ENCODE results near the gene HLA-G. TPM values are rescaled to one million over a fixed set of nuclear protein-coding genes. Genes with fewer than 3 reads are reported as not detected.

HLA-G gene
- total RNA-seq, 4 donors from 2014 or later, result 0.18 to 0.27 TPM; not detected in 2

DNA sequence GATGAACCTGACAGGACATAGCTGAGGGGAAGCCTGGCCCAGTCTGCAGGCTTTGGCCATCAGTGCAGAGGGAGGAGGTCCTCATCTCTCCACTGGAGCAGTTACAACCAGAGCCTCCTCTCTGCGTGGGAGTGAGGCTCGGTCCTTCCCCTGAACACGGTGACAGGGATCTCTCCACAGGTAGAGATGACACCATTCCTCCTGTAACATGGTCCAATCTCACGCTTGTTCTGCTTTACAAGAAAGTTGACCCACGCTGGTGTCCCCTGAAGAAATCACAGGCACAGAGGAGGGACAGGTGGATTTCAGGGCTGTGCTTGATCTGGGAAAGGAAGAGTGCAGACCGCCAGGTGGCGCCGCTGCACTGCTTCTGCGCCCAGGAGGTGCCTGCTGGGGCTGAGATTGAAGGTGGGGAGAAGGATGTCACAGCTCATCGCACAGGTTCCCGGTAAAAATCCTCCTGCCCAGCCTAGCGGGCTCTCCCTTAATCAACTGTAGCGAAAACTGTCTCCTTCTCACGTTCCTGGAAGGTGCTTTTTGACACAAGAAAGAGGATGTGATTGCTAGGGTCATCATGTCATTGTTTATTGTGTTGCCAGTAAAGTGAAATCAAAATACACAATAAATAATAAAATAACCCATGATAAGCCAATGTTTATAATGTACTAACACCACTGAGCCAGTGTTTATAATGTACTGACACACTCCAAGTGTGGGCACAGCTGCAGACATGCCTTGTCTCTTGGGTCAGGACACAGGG lies 20.4 kb downstream of the HLA-G start:
- H3K36me3 ChIP-seq, result no peaks in the 10 kb centered on the region
- 0% methylated on average over 6 to 8 of the region's 14 CpGs for WGBS, 2 donors
- no peak for DNase-seq
- H3K27ac ChIP-seq, result no peak overlapping the region
- peaks cover 0 to 13% (median 4%) of the 10 kb centered on the region in 3 donors for H3K4me1 ChIP-seq
- H3K9me3 ChIP-seq, result no peaks in the 10 kb centered on the region
- TF ChIP-seq POLR2A (IDR thresholded peaks at IDR 0.05), result no peak
- TF ChIP-seq, protein P1, sequence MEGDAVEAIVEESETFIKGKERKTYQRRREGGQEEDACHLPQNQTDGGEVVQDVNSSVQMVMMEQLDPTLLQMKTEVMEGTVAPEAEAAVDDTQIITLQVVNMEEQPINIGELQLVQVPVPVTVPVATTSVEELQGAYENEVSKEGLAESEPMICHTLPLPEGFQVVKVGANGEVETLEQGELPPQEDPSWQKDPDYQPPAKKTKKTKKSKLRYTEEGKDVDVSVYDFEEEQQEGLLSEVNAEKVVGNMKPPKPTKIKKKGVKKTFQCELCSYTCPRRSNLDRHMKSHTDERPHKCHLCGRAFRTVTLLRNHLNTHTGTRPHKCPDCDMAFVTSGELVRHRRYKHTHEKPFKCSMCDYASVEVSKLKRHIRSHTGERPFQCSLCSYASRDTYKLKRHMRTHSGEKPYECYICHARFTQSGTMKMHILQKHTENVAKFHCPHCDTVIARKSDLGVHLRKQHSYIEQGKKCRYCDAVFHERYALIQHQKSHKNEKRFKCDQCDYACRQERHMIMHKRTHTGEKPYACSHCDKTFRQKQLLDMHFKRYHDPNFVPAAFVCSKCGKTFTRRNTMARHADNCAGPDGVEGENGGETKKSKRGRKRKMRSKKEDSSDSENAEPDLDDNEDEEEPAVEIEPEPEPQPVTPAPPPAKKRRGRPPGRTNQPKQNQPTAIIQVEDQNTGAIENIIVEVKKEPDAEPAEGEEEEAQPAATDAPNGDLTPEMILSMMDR (IDR thresholded peaks at IDR 0.05), result peak; percentile 83 to 96 (median 92)
- H3K27me3 ChIP-seq, result peaks cover 0 to 70% (median 3%) of the 10 kb centered on the region in 4 donors
- H3K4me3 ChIP-seq, result no peak overlapping the region
- intact Hi-C loops (cut with DNase I), result no loop called here

DNA sequence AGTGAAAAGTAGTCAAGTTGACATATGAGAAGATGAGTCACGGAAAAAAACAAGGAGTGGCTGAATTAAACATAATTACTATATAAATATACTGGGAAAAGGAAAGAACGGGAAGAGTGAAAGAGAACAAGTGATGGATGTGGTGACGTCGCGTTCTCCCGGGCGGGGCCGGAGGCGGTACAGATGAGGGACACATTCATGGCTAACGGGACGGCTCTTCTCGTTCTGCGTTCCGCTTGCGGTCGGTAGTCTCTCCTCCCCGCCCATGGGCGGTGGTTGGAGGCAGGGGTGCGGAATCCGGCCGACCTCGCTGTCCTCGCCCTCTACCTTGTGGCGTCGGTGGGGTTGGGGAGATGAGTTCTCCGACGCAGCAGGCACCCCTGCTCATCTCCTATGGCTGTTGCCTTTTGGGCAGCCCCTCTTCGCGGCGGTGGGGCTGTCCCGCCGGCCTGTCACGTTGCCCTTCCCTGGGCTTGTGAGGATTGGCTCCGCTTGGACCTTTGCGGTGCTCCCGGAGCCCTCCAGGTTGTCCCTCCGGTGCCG lies 22.5 kb downstream of the HLA-G start:
- Histone ChIP-seq H3K36me3 (no peaks in the 10 kb centered on the region), H3K4me1 (peaks cover 0 to 13% (median 4%) of the 10 kb centered on the region in 3 donors), H3K9me3 (no peaks in the 10 kb centered on the region), H3K27ac (no peak overlapping the region), H3K27me3 (peaks cover 0 to 60% (median 3%) of the 10 kb centered on the region in 4 donors), H3K4me3 (peak overlapping the region in 2 of 4 donors; percentile 27 to 56)
- WGBS, 2 donors, result 6 to 11% methylated on average over 22 to 27 of the region's 38 CpGs
- intact Hi-C loops (cut with DNase I), result loop anchor here (5.0 kb wide), 1 partner anchor 162 kb away; no protein-coding TSS in a partner anchor
- TF ChIP-seq, protein P1 (IDR thresholded peaks at IDR 0.05), result no peak
- TF ChIP-seq POLR2A (IDR thresholded peaks at IDR 0.05), result no peak
- DNase-seq, result no peak

DNA sequence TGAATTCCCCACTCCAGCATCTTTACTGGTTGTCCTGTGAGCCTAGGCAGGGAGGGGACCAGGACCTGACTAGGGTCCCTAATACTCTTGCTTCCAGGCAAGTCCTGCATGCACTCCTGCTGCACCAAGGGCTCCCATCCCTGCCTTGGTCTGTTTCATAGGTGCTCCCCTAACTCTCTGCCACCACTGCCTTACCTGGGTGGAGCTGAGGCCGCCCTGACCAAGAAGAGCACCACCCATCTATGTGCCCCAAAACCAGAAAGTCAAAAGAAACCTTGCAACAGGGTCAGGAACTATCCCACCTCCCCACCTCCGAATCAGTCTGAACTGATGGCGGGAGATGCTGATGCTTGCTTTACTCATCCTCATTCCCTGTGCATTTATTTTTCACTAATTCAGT lies 23.6 kb downstream of the HLA-G start:
- peaks cover 0 to 13% (median 4%) of the 10 kb centered on the region in 3 donors for H3K4me1 ChIP-seq
- WGBS, 2 donors, result 66 to 97% methylated on average over 2 to 3 of the region's 3 CpGs
- intact Hi-C loops (cut with DNase I), result loop anchor here (5.0 kb wide), 1 partner anchor 161 kb away; no protein-coding TSS in a partner anchor
- no peak for DNase-seq
- no peaks in the 10 kb centered on the region for H3K9me3 ChIP-seq
- H3K36me3 ChIP-seq, result no peaks in the 10 kb centered on the region
- no peak overlapping the region for H3K27ac ChIP-seq
- peaks cover 0 to 60% (median 3%) of the 10 kb centered on the region in 4 donors for H3K27me3 ChIP-seq
- TF ChIP-seq, protein P1 (IDR thresholded peaks at IDR 0.05), result no peak
- no peak for TF ChIP-seq POLR2A (IDR thresholded peaks at IDR 0.05)
- no peak overlapping the region for H3K4me3 ChIP-seq

DNA sequence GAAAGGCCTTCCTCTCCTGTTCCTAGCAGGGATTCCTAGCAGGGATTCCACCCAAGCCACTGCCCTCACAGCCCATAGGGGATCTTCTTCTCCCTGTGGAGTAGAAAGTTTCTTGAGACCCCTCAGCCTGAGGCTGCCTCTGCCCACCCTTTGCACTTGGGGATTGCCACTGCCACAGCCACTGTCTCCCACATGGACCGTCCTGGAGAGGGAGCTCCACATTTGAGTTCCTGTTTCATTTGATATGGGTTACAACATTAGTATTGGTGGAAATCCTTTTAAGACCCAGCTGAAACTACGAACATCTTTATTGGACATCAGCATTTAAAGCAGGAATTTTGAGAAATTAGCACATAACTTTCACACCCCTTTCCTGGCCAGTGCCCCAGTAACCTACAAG lies 25.6 kb downstream of the HLA-G start:
- no peak overlapping the region for H3K27ac ChIP-seq
- no peak for TF ChIP-seq POLR2A (IDR thresholded peaks at IDR 0.05)
- TF ChIP-seq, protein P1 (IDR thresholded peaks at IDR 0.05), result no peak
- peaks cover 0 to 9% (median 4%) of the 10 kb centered on the region in 3 donors for H3K4me1 ChIP-seq
- no peak for DNase-seq
- intact Hi-C loops (cut with DNase I), result loop anchor here (5.0 kb wide), 1 partner anchor 159 kb away; no protein-coding TSS in a partner anchor
- H3K36me3 ChIP-seq, result no peaks in the 10 kb centered on the region
- H3K4me3 ChIP-seq, result no peak overlapping the region
- WGBS, 2 donors, result 61 to 75% methylated on average over 1 to 2 of the region's 2 CpGs
- no peaks in the 10 kb centered on the region for H3K9me3 ChIP-seq
- H3K27me3 ChIP-seq, result peaks cover 0 to 49% (median 2%) of the 10 kb centered on the region in 4 donors

DNA sequence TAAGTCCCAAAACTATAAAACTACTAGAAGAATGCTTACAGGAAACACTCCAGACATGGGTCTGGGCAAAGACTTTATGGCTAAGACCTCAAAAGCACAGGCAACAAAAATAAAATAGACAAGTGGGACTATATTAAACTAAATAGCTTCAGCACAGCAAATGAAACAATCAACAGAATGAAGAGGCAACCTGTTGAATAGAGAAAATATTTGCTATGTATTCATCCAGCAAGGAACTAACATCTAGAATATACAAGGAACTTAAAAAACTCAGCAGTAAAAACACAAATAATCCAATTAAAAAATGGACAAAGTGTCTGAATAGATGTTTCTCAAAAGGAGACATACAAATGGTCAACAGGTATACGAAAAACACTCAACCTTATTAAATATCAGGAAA lies 30.4 kb downstream of the HLA-G start:
- intact Hi-C loops (cut with DNase I), result no loop called here

More for the DNA sequence above, 30.4 kb downstream of the HLA-G start:
- H3K36me3 ChIP-seq, result no peaks in the 10 kb centered on the region
- H3K27me3 ChIP-seq, result peaks cover 0 to 27% (median 0%) of the 10 kb centered on the region in 4 donors
- no peaks in the 10 kb centered on the region for H3K9me3 ChIP-seq
- TF ChIP-seq, protein P1 (IDR thresholded peaks at IDR 0.05), result no peak
- TF ChIP-seq POLR2A (IDR thresholded peaks at IDR 0.05), result no peak
- 62 to 96% methylated on average over 1 of the region's 1 CpG for WGBS, 2 donors
- no peak overlapping the region for H3K27ac ChIP-seq
- no peaks in the 10 kb centered on the region for H3K4me1 ChIP-seq
- DNase-seq, result no peak
- no peak overlapping the region for H3K4me3 ChIP-seq
